Measurements from ENCODE around the gene TEX264. TPM values are rescaled to one million over a fixed set of nuclear protein-coding genes. Genes with fewer than 3 reads are reported as not detected.

The TEX264 gene, protein sequence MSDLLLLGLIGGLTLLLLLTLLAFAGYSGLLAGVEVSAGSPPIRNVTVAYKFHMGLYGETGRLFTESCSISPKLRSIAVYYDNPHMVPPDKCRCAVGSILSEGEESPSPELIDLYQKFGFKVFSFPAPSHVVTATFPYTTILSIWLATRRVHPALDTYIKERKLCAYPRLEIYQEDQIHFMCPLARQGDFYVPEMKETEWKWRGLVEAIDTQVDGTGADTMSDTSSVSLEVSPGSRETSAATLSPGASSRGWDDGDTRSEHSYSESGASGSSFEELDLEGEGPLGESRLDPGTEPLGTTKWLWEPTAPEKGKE
- total RNA-seq (10 to 100 TPM; 18.2 to 26.0 TPM), polyA plus RNA-seq (10 to 100 TPM; 25.0 to 40.7 TPM)
- long read RNA-seq, donor 1, transcript TEX264-213 (4 exons, 800 nt): minor isoform, 6 of 147 reads
- long read RNA-seq, donor 1, transcript TEX264-201 (5 exons, 1,340 nt): major isoform, 101 of 147 reads
- long read RNA-seq, donor 1, transcript TEX264-204 (5 exons, 2,290 nt): minor isoform, 5 of 147 reads
- long read RNA-seq, donor 1, transcript TEX264-215 (6 exons, 1,488 nt): minor isoform, 7 of 147 reads
- long read RNA-seq, donor 1, partial matches to known transcripts: 8 of 147 reads
- long read RNA-seq, donor 1, other reads (novel, unspliced or antisense): 14 of 147 reads
- long read RNA-seq, donor 2, transcript TEX264-201 (5 exons, 1,340 nt): major isoform, 13 of 31 reads
- long read RNA-seq, donor 2, partial matches to known transcripts: 4 of 31 reads
- long read RNA-seq, donor 2, other reads (novel, unspliced or antisense): 9 of 31 reads

DNA sequence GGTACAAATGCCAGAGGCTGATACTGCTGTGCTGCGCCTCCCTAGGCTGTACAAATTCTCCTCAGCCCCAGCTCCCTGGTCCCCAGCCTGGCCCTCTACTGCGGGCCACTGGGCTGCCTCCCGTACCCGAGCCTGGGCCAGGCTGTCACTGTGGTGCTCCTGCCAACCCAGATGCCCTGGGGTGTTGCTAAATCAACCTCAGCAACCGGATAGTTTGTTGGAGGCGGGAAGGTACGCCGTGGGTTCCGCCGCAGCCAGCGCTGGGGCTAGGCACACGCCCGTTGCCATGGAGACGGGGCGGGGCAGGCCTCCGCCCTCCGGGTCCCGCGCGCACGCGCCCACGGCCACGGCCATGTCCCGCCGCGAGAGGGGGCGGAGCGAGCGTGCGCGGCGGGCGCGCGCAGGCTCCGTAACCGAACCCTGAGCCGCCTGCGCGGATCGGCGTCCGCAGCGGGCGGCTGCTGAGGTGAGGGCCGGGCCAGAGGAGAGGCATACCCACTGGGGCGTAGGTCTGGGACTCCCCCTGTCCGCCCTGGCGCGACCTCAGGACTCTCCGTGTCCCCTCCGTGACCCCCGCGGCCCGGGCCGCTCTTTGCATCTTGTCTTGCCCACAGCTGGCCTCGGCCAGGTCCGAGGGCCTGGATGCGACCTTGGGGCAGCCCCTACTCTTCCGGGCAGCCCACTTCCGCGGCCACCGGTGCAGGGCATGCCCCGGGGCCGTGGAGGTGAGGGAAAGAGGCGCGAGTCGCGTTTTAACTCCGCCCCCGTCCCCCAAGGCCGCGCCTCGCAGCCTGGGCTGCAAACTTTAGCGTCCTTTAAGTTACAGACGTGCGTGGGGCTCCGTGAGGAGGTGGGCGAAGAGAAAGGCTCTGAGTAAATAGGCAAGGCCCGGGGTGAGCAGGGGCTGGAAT lies at the start of gene TEX264:
Gene TEX264 (plus strand): TSS at position 430 of the 911 bp plus-strand sequence. CDS start 3,053 bp downstream, outside the sequence.
- peak; percentile 95 to 97 for DNase-seq
- Histone ChIP-seq H3K36me3 (ENCODE audit: control insufficient read depth in 1 of 2, insufficient read depth in 2 of 2, low read length in 1 of 2) (no peaks in the 10 kb centered on the region), H3K4me3 (ENCODE audit: low read length in 2 of 2) (peak within 1 kb of the TSS; percentile 66 to 82), H3K27me3 (ENCODE audit: control insufficient read depth in 1 of 2, insufficient read depth in 2 of 2, low read length in 1 of 2) (no peaks in the 10 kb centered on the region), H3K9me3 (ENCODE audit: control insufficient read depth, low read length) (no peaks in the 10 kb centered on the region), H3K4me1 (ENCODE audit: control insufficient read depth in 1 of 2, insufficient read depth in 2 of 2, low read length in 2 of 2) (no peaks in the 10 kb centered on the region), H3K27ac (ENCODE audit: low read depth in 1 of 2, low read length in 2 of 2) (peak within 1 kb of the TSS in 1 of 2 donors; percentile 73)
- intact Hi-C loops (cut with DNase I): loop anchor here (1.0 to 10.0 kb wide), 3 partner anchors 168 to 276 kb away; partner anchors contain the start of genes DCAF1 (in 1 of the 2) and RBM15B (in 1 of the 2)
- peak; percentile 94 for ATAC-seq (ENCODE audit: low FRiP score)
- WGBS, 2 donors: 0% methylated on average over 80 to 81 of the region's 81 CpGs

DNA sequence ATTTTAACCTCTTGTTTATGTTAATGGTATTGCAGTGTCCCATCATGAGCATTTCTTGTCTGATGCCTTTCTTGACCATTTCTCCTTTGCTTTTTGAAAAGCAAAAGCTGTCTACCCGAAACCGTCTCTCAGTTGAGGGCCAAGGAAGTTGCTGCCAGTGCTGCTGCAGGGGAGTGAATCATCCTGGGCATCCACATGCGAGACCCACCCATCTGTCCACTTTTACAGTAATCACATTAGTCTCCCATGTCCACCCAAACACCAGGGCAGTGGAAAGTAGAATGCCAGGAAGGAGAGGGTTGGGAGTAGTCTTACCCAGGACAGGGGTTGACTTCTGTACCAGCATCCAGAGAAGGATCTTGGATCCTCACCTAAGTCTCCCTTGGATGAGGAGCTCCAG lies 48.6 kb upstream of the TEX264 start:
- H3K27ac ChIP-seq (ENCODE audit: low read depth in 1 of 2, low read length in 2 of 2): no peak overlapping the region
- DNase-seq (no peak), ATAC-seq (ENCODE audit: low FRiP score) (no peak)
- no peaks in the 10 kb centered on the region for H3K27me3 ChIP-seq (ENCODE audit: control insufficient read depth in 1 of 2, insufficient read depth in 2 of 2, low read length in 1 of 2)
- no peaks in the 10 kb centered on the region for H3K36me3 ChIP-seq (ENCODE audit: control insufficient read depth in 1 of 2, insufficient read depth in 2 of 2, low read length in 1 of 2)
- no peaks in the 10 kb centered on the region for H3K9me3 ChIP-seq (ENCODE audit: control insufficient read depth, low read length)
- H3K4me1 ChIP-seq (ENCODE audit: control insufficient read depth in 1 of 2, insufficient read depth in 2 of 2, low read length in 2 of 2): peaks cover 0 to 8% of the 10 kb centered on the region in 2 donors
- H3K4me3 ChIP-seq (ENCODE audit: low read length in 2 of 2): no peak overlapping the region
- intact Hi-C loops (cut with DNase I): no loop called here
- WGBS, 2 donors: 88 to 90% methylated on average over 3 of the region's 3 CpGs

DNA sequence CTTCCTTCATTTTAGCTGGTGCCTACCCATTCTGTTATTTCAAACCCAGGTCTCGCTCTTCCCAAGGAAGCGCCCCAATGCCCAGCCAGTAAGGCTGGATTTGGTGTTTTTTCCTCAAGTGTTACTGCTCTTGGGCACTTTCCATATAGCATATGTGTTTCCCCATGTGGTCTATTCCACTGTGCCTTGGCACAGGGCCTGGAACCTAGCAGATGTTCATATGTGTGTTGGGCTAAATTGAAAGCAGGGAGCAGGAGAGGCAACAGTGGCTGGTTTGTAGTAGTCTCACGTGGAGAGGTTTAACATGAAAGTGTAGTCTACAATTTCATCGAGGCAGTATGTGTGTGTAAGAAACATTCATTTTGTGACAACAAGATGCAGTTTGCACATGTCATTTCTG lies 48.2 kb upstream of the TEX264 start:
- Histone ChIP-seq H3K9me3 (ENCODE audit: control insufficient read depth, low read length) (no peaks in the 10 kb centered on the region), H3K36me3 (ENCODE audit: control insufficient read depth in 1 of 2, insufficient read depth in 2 of 2, low read length in 1 of 2) (peaks cover 0 to 2% of the 10 kb centered on the region in 2 donors), H3K27me3 (ENCODE audit: control insufficient read depth in 1 of 2, insufficient read depth in 2 of 2, low read length in 1 of 2) (no peaks in the 10 kb centered on the region), H3K4me1 (ENCODE audit: control insufficient read depth in 1 of 2, insufficient read depth in 2 of 2, low read length in 2 of 2) (peaks cover 0 to 8% of the 10 kb centered on the region in 2 donors), H3K4me3 (ENCODE audit: low read length in 2 of 2) (no peak overlapping the region), H3K27ac (ENCODE audit: low read depth in 1 of 2, low read length in 2 of 2) (no peak overlapping the region)
- WGBS, 2 donors: 91 to 93% methylated on average over 4 of the region's 4 CpGs
- DNase-seq (no peak), ATAC-seq (ENCODE audit: low FRiP score) (no peak)
- intact Hi-C loops (cut with DNase I): no loop called here

DNA sequence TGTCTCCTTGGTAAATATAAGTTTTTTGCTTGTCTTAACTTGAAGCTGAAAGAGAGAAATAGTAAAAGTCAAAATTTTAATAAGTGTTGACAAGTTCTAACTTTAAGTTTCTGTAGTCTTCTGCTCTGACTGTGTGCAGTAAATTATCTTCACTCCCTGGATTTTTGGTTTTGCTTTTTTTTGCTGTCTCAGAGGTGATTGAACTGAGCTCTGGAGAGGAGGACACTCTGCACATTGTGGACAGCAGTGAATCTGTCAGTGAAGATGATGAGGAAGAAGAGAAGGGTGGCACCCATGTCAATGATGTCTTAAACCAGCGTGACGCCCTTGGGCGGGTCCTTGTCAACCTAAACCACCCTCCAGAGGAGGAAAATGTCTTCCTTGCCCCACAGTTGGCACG lies 40.5 kb upstream of the TEX264 start:
- DNase-seq (no peak), ATAC-seq (ENCODE audit: low FRiP score) (no peak)
- Histone ChIP-seq H3K4me3 (ENCODE audit: low read length in 2 of 2) (no peak overlapping the region), H3K27ac (ENCODE audit: low read depth in 1 of 2, low read length in 2 of 2) (no peak overlapping the region), H3K9me3 (ENCODE audit: control insufficient read depth, low read length) (no peaks in the 10 kb centered on the region), H3K36me3 (ENCODE audit: control insufficient read depth in 1 of 2, insufficient read depth in 2 of 2, low read length in 1 of 2) (peaks cover 9 to 16% of the 10 kb centered on the region in 2 donors), H3K27me3 (ENCODE audit: control insufficient read depth in 1 of 2, insufficient read depth in 2 of 2, low read length in 1 of 2) (no peaks in the 10 kb centered on the region), H3K4me1 (ENCODE audit: control insufficient read depth in 1 of 2, insufficient read depth in 2 of 2, low read length in 2 of 2) (no peaks in the 10 kb centered on the region)
- WGBS, 2 donors: 91 to 96% methylated on average over 4 of the region's 4 CpGs
- intact Hi-C loops (cut with DNase I): no loop called here

DNA sequence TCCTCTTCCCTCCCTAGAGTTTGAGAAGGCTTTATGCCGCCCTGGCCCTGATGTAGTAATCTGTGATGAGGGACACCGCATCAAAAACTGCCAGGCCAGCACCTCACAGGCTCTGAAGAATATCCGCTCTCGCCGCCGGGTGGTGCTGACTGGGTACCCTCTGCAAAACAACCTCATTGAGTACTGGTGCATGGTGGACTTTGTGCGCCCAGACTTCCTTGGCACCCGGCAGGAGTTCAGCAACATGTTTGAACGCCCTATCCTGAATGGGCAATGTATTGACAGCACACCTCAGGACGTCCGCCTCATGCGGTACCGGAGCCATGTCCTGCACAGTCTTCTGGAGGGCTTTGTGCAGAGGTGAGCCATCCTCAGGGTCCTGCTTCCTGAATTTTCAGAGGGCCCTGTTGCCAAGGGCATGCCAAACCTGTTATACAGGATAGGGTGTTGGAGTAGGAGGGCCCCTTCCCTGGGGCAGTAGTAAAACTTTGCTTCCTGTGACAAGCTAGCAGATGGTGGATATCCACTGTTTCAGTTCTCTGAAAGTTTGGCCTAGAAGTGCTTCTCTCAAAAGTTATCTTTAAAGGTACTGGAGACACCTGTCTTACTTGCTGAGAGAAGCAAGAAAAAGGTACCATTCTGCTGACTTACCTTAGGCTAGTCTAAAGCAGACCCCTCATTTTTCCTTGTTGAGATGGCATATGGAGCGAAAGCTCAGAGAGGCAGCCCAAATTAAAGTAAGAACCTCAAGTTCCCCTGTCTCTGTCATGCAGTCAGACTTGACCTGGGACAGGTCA lies 33.7 kb upstream of the TEX264 start:
- Histone ChIP-seq H3K36me3 (ENCODE audit: control insufficient read depth in 1 of 2, insufficient read depth in 2 of 2, low read length in 1 of 2) (peaks cover 15 to 22% of the 10 kb centered on the region in 2 donors), H3K9me3 (ENCODE audit: control insufficient read depth, low read length) (no peaks in the 10 kb centered on the region), H3K4me3 (ENCODE audit: low read length in 2 of 2) (no peak overlapping the region), H3K27me3 (ENCODE audit: control insufficient read depth in 1 of 2, insufficient read depth in 2 of 2, low read length in 1 of 2) (no peaks in the 10 kb centered on the region), H3K27ac (ENCODE audit: low read depth in 1 of 2, low read length in 2 of 2) (no peak overlapping the region), H3K4me1 (ENCODE audit: control insufficient read depth in 1 of 2, insufficient read depth in 2 of 2, low read length in 2 of 2) (no peaks in the 10 kb centered on the region)
- WGBS, 2 donors: 94 to 96% methylated on average over 14 of the region's 14 CpGs
- DNase-seq: no peak
- intact Hi-C loops (cut with DNase I): no loop called here
- ATAC-seq (ENCODE audit: low FRiP score): no peak

DNA sequence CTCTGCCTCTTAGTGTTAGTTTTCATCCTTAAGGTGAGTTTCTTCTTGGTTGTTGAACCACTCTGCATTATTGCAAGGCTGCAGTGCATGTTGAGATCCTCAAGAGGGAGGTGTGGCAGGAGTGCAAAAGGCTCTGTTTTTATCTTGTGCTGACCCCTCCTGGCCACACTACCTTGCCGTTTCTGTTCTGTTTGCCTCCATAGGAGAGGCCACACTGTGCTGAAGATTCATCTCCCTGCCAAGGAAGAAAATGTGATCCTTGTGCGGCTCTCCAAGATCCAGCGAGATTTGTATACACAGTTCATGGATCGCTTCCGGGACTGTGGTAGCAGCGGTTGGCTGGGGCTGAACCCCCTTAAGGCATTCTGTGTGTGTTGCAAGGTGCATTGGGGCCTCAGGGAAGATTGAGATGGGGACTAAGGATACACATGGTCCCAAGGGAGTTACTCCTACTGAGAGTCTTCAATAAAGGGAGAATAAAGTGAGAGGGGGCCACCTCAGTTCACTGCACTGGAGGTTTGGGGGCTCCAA lies 33.0 kb upstream of the TEX264 start:
- Histone ChIP-seq H3K4me3 (ENCODE audit: low read length in 2 of 2) (no peak overlapping the region), H3K36me3 (ENCODE audit: control insufficient read depth in 1 of 2, insufficient read depth in 2 of 2, low read length in 1 of 2) (peaks cover 14 to 24% of the 10 kb centered on the region in 2 donors), H3K27me3 (ENCODE audit: control insufficient read depth in 1 of 2, insufficient read depth in 2 of 2, low read length in 1 of 2) (no peaks in the 10 kb centered on the region), H3K27ac (ENCODE audit: low read depth in 1 of 2, low read length in 2 of 2) (no peak overlapping the region), H3K9me3 (ENCODE audit: control insufficient read depth, low read length) (no peaks in the 10 kb centered on the region), H3K4me1 (ENCODE audit: control insufficient read depth in 1 of 2, insufficient read depth in 2 of 2, low read length in 2 of 2) (no peaks in the 10 kb centered on the region)
- WGBS, 2 donors: 69 to 73% methylated on average over 6 of the region's 6 CpGs
- peak; percentile 55 for ATAC-seq (ENCODE audit: low FRiP score)
- DNase-seq: no peak
- intact Hi-C loops (cut with DNase I): no loop called here

DNA sequence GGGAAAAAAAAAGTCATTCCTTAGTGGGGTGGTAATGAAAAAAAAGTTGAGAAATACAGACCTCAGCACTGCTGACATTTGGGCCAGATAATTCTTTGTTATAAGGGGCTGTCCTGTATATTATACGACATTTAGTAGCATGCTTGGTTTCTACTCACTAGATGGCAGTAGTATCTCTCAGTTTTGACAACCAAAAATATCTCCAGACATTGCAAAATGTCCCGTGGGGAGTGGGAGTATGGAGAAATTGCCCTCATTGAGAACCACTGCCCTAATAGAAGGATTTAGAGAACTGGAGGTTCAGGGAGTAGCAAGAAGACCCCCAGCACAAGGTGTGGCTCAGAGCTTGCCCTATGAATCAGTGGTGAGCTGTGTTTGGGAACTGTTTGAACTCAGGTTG lies 28.6 kb upstream of the TEX264 start:
- H3K36me3 ChIP-seq (ENCODE audit: control insufficient read depth in 1 of 2, insufficient read depth in 2 of 2, low read length in 1 of 2): peaks cover 16 to 35% of the 10 kb centered on the region in 2 donors
- intact Hi-C loops (cut with DNase I): no loop called here

More for the DNA sequence above, 28.6 kb upstream of the TEX264 start:
- no peak for DNase-seq
- ATAC-seq (ENCODE audit: low FRiP score): no peak
- Histone ChIP-seq H3K27ac (ENCODE audit: low read depth in 1 of 2, low read length in 2 of 2) (no peak overlapping the region), H3K4me1 (ENCODE audit: control insufficient read depth in 1 of 2, insufficient read depth in 2 of 2, low read length in 2 of 2) (no peaks in the 10 kb centered on the region), H3K9me3 (ENCODE audit: control insufficient read depth, low read length) (no peaks in the 10 kb centered on the region), H3K27me3 (ENCODE audit: control insufficient read depth in 1 of 2, insufficient read depth in 2 of 2, low read length in 1 of 2) (no peaks in the 10 kb centered on the region), H3K4me3 (ENCODE audit: low read length in 2 of 2) (no peak overlapping the region)
- WGBS, 2 donors: 8 to 20% methylated on average over 2 of the region's 2 CpGs

All from aorta (tissue), 5 donors.